ENCODE data around the gene WDR5B. TPM values are rescaled to one million over a fixed set of nuclear protein-coding genes. Genes with fewer than 3 reads are reported as not detected.

WDR5B gene
- total RNA-seq, 1 experiment from 2014 or later = 3.9 TPM

- no peak for DNase-seq (ENCODE audit: low spot score)
These were observed 6.4 kb downstream of the WDR5B start for GRCh38 chr3:122409446-122409845.

DNA sequence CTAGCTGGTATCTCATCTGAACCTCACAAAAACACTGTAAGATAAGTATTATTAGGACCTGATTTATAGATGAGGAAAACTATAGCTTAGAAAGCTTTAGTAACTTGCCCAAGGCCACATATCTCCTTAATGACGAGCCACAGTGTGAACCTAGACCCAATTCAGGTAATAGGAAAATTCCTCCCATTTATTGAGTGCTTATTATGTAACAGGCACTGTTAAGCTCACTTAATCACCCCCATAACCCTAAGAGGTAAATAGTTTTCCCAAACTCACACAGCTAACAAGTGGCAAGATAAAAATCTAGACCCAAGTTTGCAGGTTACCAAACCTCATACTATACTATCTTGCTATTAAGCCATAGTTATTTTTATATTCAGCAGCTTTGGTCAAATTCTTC is 7.9 kb downstream of the WDR5B start:
- no peak for DNase-seq (ENCODE audit: low spot score)

GRCh38 chr3:122406198-122406597 is 9.7 kb downstream of the WDR5B start:
- DNase-seq (ENCODE audit: low spot score) = no peak

DNA sequence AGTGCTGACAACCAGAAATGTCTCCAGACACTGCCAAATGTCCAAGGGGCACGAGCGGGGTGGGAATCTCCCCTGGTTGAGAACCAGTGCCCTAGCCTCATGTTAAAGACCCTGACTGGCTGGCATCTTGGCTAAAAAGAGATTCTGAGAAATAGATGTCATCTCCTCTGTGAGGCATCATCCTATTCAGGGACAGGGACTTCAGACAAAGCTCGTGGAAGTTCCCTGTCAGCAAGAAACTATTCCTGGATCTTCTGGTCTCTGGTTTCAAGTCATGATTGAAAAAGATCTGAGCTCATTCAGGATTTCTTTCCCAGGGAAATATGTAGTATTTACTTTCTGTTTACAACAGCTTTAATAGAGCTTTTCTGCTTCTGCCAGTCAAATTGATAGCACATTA is 10.8 kb downstream of the WDR5B start:
- no peak for DNase-seq (ENCODE audit: low spot score)

- no peak for DNase-seq (ENCODE audit: low spot score)
These were observed 12.4 kb downstream of the WDR5B start for GRCh38 chr3:122403489-122403888.

- DNase-seq (ENCODE audit: low spot score) = no peak
These were observed 16.9 kb downstream of the WDR5B start for GRCh38 chr3:122398920-122399319.

DNA sequence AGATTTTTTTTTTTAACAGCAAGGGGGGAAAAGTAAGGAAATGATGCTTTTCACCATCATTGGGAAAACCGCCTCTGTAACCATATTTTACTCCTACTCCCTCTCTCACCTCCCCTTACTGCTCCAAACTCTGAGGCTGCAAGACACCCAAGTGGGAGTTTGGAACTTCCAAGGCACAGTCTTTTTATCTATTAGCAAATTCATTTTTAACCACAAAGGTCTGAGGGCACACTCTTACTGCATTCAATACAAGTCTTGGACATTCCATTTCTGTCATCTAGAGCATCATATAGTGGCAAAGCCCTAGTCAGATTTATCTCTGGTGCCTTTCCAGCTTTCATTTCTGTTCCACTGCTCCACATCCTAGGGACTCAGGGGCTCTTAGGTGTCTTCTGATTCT is 18.7 kb downstream of the WDR5B start:
- no peak for DNase-seq (ENCODE audit: low spot score)

GRCh38 chr3:122396511-122396910 is 19.4 kb downstream of the WDR5B start:
- DNase-seq (ENCODE audit: low spot score) = no peak

DNA sequence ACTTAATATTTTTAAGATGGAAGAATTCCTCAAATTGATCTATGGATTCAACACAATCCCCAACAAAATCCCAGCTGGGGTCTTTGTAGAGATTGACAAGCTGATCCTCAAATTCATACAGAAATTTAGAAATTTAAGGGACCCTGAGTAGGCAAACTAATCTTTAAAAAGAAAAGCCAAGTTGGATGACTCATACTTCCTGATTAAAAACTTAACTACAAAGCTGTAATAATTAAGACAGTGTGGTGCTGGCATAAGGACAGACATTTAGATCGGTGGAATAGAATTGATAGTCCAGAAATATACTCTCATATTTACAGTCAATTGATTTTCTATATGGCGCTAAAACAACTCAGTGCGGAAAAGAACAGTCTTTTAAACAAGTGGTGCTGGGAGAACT is 20.3 kb downstream of the WDR5B start:
- DNase-seq (ENCODE audit: low spot score) = no peak

GRCh38 chr3:122394173-122394572 is 21.7 kb downstream of the WDR5B start:
- DNase-seq (ENCODE audit: low spot score) = no peak

- DNase-seq (ENCODE audit: low spot score) = peak; percentile 55
These were observed 22.7 kb downstream of the WDR5B start for GRCh38 chr3:122392868-122393844.

DNA sequence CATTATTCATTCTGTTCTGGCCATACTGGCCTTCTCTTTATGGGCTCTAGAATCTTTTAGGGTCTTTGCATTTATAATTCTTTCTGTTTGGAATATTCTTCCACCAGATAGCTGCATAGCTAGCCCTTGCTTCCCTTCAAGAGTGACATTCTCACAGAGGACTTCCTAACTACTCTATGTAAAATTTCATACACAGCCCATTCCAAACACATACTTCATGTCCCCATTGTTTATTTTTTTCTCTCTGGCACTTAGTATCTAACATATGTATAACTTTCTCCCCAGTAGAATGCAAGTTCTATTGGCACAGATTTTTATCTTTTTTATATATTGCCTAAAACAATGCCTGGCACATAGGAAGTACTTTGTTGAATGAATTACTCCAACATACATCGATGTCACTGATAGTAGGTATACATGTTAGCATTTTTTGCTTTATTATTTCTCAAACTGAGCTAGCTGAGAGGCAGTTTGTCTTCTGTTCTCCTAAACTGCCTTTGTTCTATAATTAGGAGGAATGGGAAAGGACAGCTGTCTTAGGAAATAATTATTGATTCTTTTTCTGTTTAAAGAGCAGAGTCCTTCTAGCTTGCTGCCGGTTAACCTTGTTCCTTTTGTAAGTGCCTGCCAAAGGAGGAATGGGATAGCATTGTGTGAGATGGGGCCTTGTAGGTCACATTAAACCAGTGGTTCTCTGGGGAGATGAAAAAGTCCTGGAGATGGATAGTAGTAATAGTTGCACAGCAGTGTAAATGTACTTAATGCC is 24.0 kb downstream of the WDR5B start:
- no peak for DNase-seq (ENCODE audit: low spot score)

DNA sequence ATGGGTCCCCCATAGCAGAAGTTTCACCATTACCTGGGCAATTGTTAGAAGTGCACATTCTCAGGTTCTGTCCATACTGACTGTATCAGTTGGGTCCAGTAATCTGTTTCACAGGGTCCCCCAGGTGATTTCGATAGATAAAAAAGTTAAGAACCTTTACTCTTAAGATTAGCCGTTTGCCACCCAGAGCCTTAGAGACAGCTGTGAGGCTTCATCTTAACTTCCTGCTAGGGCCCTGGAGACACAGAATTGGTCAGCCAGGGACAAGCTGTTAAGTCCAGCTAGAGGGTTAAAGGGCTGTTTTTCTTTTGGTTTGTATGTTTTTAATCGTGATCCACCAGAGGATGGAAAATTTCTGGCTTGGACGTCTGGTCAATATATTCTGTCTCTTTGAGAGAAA is 25.2 kb downstream of the WDR5B start:
- DNase-seq (ENCODE audit: low spot score) = no peak

- no peak for DNase-seq (ENCODE audit: low spot score)
These were observed 26.0 kb downstream of the WDR5B start for GRCh38 chr3:122389892-122390291.

GRCh38 chr3:122389197-122389596 is 26.7 kb downstream of the WDR5B start:
- DNase-seq (ENCODE audit: low spot score) = no peak

- DNase-seq (ENCODE audit: low spot score) = no peak
These were observed 28.2 kb downstream of the WDR5B start for GRCh38 chr3:122387709-122388108.

- peak; percentile 99 for DNase-seq (ENCODE audit: low spot score)
These were observed 31.8 kb downstream of the WDR5B start, which contains the start of gene FAM162A for GRCh38 chr3:122383771-122384697. FAM162A (plus strand) TSS chr3:122384182; CDS start chr3:122384266, 84 bp downstream.

DNA sequence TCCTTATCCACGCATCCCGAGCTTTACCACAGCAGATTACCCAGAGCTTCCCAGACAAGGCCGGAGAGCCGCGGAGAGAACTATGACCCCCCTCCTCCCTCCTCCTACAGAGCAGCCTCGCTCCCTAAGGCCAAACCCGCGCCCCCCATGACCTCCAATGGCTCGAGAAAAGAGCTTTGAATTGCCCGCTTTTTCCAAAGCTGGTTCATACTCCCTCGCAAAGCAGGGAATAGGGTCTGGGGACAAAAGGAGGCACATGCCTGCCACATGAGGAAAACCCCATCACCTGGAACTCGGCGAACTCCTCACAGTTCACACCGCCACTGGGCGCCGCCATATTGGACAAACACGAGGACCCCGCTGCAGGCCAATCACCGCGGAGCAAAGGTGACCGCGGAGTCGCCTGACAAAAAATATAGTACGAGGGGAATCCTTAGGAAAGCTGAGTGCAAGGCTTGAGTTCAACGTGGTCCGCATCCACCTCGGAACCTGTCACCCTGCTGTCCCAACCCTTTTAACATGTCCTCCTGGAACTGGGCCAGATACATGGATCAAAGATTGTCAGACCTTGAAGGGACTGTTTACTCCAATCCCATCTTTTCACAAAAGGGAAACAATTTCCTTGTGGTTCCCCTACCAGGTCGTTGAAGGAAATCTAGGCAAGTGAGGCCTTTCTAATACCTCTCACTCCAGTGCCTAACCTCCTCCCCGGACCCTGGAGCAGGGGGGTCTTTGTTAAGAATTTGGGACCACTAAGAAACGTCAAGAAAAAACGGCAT is 32.8 kb downstream of the WDR5B start, which contains the start of gene MIX23:
TSS of gene MIX23 (minus strand) at position 344 of the 779 bp plus-strand sequence. CDS start at position 337, 7 bp downstream.
- DNase-seq (ENCODE audit: low spot score) = peak; percentile 97

DNA sequence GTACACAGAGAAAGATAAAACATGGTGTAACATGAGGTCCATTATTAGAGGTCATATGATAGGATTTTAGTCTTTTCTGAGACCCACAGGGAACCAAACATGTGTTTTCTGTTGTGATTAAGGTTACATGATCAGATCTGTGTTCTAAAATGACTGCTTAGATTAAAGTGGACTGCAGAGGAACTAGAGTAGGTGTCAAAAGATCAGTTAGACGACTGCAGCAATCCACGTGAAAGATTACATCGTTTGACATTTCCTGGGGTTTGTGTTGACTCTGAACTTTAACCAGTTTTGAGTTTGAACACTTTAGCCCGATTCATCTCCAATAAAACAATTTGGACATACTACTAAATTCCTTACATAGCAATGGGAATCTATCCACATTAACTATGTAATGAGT is 37.9 kb downstream of the WDR5B start:
- no peak for DNase-seq (ENCODE audit: low spot score)

DNA sequence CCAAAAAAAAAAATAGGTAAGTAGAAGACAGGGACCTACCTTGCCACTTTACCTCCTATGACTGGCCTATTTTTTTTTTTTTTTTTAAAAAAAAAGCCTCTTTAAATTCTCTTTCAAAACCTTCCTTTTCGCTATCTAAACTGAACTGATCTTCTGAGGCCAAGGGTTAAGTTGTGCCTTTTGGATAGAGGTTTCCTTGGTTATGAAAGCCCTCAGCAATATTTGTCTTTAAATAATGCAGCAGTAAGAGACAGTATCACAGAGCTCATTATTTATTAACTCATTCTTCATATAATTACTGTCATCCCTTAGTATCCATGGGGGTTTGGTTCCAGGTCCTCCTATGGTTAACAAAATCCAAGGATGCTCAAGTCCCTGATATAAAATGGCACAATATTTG is 41.8 kb downstream of the WDR5B start:
- no peak for DNase-seq (ENCODE audit: low spot score)

DNA sequence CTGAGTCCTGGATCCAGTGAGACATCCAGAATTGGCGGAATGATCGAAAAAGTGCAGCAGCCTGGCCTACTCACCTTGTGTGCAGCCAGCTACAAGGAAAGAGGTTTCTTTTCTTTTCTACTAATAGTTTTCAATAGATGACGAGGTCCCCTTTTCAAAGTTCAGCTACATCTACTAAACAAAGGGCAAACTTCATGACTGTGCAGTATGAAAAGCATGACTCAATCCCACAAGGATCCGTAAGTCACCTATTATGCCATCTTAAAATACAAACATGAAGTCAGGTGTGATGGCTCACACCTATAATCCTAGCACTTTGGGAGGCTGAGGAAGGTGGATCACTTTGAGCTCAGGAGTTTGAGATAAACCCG is 49.5 kb downstream of the WDR5B start:
- DNase-seq (ENCODE audit: low spot score) = peak; percentile 38

Measured in HT-29 (cell line).